Endothelial cell of umbilical vein (primary cell): ENCODE measurements around the gene RAI1. TPM values are rescaled to one million over a fixed set of nuclear protein-coding genes. Genes with fewer than 3 reads are reported as not detected.
A peak's percentile ranks its signal among the peaks of the same experiment; 100 is the strongest.

Experiments used
- BruUV-seq: library from RNA; stranded (reverse); fragments of 400-500 nt; replicated peaks from 2 replicates; lab custom pipeline; 2021; lab: Mats Ljungman, UMichigan
- CTCF ChIA-PET: fragments of 300-600, 350-600 bp; sonication (Branson Sonifier 250); formaldehyde crosslinking; loops from one replicate; lab custom pipeline; 2021; ENCODE audit warnings: antibody characterized with exemption, inconsistent platforms; lab: Charles Lee
- POLR2A ChIA-PET: fragments of 300-600, 350-600 bp; sonication (Branson Sonifier 250); formaldehyde crosslinking; loops from one replicate; lab custom pipeline; 2021; ENCODE audit warnings: antibody characterized with exemption, inconsistent platforms; lab: Charles Lee
- DNase-seq: peaks from one replicate; pipeline ENCODE4 v3.0.0-alpha.2; 2011; ENCODE audit warnings: low read depth, low spot score
- FAIRE-seq: peaks from 2 replicates; lab custom pipeline; 2011; peaks lifted over from hg19 to GRCh38; lab: Jason Lieb, UNC
- H2AFZ ChIP-seq: 2 replicates; pipeline ENCODE4 v1.6.0; 2012; ENCODE audit warnings: low read depth, low read length, control low read depth, inconsistent platforms
- H3K27ac ChIP-seq: 2 replicates; pipeline ENCODE4 v1.5.1; 2011; ENCODE audit warnings: low read depth, mild to moderate bottlenecking, control low read depth, low read length, moderate library complexity; ENCODE audit not compliant: insufficient read depth
- H3K27me3 ChIP-seq, 2 experiments: 2 replicates each; pipeline versions ENCODE4 v1.6.0 to v1.6.1; 2011; ENCODE audit warnings: low read length in 2 of 2, mixed read lengths in 1 of 2; ENCODE audit not compliant: control insufficient read depth in 2 of 2, insufficient read depth in 2 of 2
- H3K36me3 ChIP-seq, 2 experiments: 2 replicates in 1 of 2; 3 replicates in 1 of 2; pipeline ENCODE4 v1.5.1; 2011; ENCODE audit warnings: low read length in 2 of 2, mild to moderate bottlenecking in 1 of 2, moderate library complexity in 1 of 2; ENCODE audit not compliant: control insufficient read depth in 2 of 2, insufficient read depth in 2 of 2; ENCODE audit errors: extremely low read depth in 1 of 2
- H3K4me1 ChIP-seq: 3 replicates; pipeline ENCODE4 v1.5.1; 2011; ENCODE audit warnings: mild to moderate bottlenecking, low read length; ENCODE audit not compliant: control insufficient read depth, insufficient read depth; ENCODE audit errors: extremely low read depth
- H3K4me2 ChIP-seq: 2 replicates; pipeline ENCODE4 v1.6.1; 2011; ENCODE audit warnings: low read length, control low read depth, mixed read lengths; ENCODE audit not compliant: insufficient read depth
- H3K4me3 ChIP-seq, 3 experiments: fragments of 200-600 bp in 1 of 3; sonication (generic), shearing (Covaris generic) in 1 of 3; replicated peaks in 1 of 3; 2 replicates each; pipeline ENCODE4 v1.5.1; 2011 to 2016; ENCODE audit warnings: control low read depth in 3 of 3, low read length in 3 of 3, mild to moderate bottlenecking in 2 of 3, inconsistent platforms in 1 of 3, low read depth in 1 of 3, moderate library complexity in 1 of 3; ENCODE audit not compliant: insufficient read depth in 1 of 3
- H3K79me2 ChIP-seq: 2 replicates; pipeline ENCODE4 v1.6.0; 2012; ENCODE audit warnings: low read length, inconsistent platforms; ENCODE audit not compliant: control insufficient read depth, insufficient read depth
- H3K9ac ChIP-seq: replicated peaks from 2 replicates; pipeline ENCODE3; 2011; ENCODE audit warnings: low read length, control low read depth; ENCODE audit not compliant: insufficient read depth; ENCODE audit errors: extremely low read depth
- H3K9me1 ChIP-seq: replicated peaks from 3 replicates; pipeline ENCODE4 v1.6.0; 2011; ENCODE audit warnings: mild to moderate bottlenecking, low read length; ENCODE audit not compliant: control insufficient read depth, insufficient read depth; ENCODE audit errors: extremely low read depth
- H3K9me3 ChIP-seq: replicated peaks from 2 replicates; pipeline ENCODE4 v1.5.1; 2012; ENCODE audit warnings: low read length, inconsistent platforms; ENCODE audit not compliant: control insufficient read depth, insufficient read depth
- H4K20me1 ChIP-seq: replicated peaks from 2 replicates; pipeline ENCODE3; 2011; ENCODE audit warnings: mild to moderate bottlenecking, low read length; ENCODE audit not compliant: control insufficient read depth, insufficient read depth; ENCODE audit errors: extremely low read depth
- EZH2 ChIP-seq: IDR thresholded peaks from 2 replicates; pipeline ENCODE4 v1.6.1; 2012; ENCODE audit warnings: borderline replicate concordance, low read depth, mild to moderate bottlenecking, moderate library complexity, low read length, inconsistent platforms; ENCODE audit not compliant: severe bottlenecking
- FOS ChIP-seq: IDR thresholded peaks from 2 replicates; pipeline ENCODE4 v1.6.1; 2011; ENCODE audit warnings: mild to moderate bottlenecking, low read length, moderate library complexity, borderline replicate concordance; ENCODE audit not compliant: insufficient read depth
- GATA2 ChIP-seq: IDR thresholded peaks from 2 replicates; pipeline ENCODE4 v1.7.0; 2011; ENCODE audit warnings: low read depth, mild to moderate bottlenecking, moderate library complexity, mixed read lengths, low read length; ENCODE audit not compliant: insufficient read length, insufficient read depth
- JUN ChIP-seq: IDR thresholded peaks from 2 replicates; pipeline ENCODE4 v1.6.1; 2011; ENCODE audit warnings: borderline replicate concordance, low read depth; ENCODE audit not compliant: insufficient read length, insufficient read depth
- MYC ChIP-seq: IDR thresholded peaks from one replicate; pipeline ENCODE4 v1.6.1; 2011; ENCODE audit warnings: mild to moderate bottlenecking, low read depth, low read length
- POLR2A ChIP-seq: IDR thresholded peaks from 2 replicates; pipeline ENCODE4 v1.6.1; 2012; ENCODE audit warnings: low read depth, mild to moderate bottlenecking, control low read depth, low read length
- POLR2AphosphoS5 ChIP-seq: IDR thresholded peaks from 2 replicates; pipeline ENCODE4 v1.6.1; 2012; ENCODE audit warnings: low read depth, mild to moderate bottlenecking, control low read depth, low read length, moderate library complexity; ENCODE audit not compliant: insufficient read depth
- dilution Hi-C: fragments of 300-500 bp; cut with MboI; formaldehyde crosslinking; loops from one replicate; pipeline ENCODE4 v1.15.0; 2019; ENCODE audit warnings: low sequenced_read_pairs; ENCODE audit not compliant: extremely low pct_ligation_motif_present
- intact Hi-C: fragments of 100-400 bp; cut with micrococcal nuclease; formaldehyde crosslinking; loops from one replicate; pipeline ENCODE4 v1.10.0; 2022
- polyA plus RNA-seq, 4 experiments: library from polyadenylated mRNA; depleted of rRNA in 3 of 4; stranded (reverse) in 3 of 4; unstranded in 1 of 4; fragments of >200 nt; gene quantifications; 2 replicates each; pipeline versions ENCODE4 v1.2.1 to v1.2.3, GENCODE V29; 2011 to 2012; ENCODE audit warnings: missing spikeins in 1 of 4
- total RNA-seq: library from RNA; stranded (reverse); gene quantifications from 2 replicates; pipeline ENCODE4 v1.2.3, GENCODE V29; 2021
- TF ChIP-seq, protein P1 (sequence below): IDR thresholded peaks from 2 replicates; pipeline ENCODE4 v1.6.1; 2011; ENCODE audit not compliant: insufficient read depth, insufficient read length
- TF ChIP-seq, protein P2 (sequence below), 2 donors: IDR thresholded peaks; 1 replicate in 1 of 2; 2 replicates in 1 of 2; pipeline ENCODE4 v1.5.1; 2011; ENCODE audit warnings: low read length in 2 of 2, mild to moderate bottlenecking in 2 of 2, moderate library complexity in 2 of 2, control low read depth in 1 of 2, inconsistent platforms in 1 of 2, low read depth in 1 of 2; ENCODE audit not compliant: insufficient read depth in 1 of 2; ENCODE audit errors: extremely low read depth in 1 of 2

The RAI1 gene
- total and polyA plus RNA-seq, 2 donors (not counting 3 experiments of a cell fraction or from before 2014, with no cell fraction given): 7.8 to 43.3 TPM

DNA sequence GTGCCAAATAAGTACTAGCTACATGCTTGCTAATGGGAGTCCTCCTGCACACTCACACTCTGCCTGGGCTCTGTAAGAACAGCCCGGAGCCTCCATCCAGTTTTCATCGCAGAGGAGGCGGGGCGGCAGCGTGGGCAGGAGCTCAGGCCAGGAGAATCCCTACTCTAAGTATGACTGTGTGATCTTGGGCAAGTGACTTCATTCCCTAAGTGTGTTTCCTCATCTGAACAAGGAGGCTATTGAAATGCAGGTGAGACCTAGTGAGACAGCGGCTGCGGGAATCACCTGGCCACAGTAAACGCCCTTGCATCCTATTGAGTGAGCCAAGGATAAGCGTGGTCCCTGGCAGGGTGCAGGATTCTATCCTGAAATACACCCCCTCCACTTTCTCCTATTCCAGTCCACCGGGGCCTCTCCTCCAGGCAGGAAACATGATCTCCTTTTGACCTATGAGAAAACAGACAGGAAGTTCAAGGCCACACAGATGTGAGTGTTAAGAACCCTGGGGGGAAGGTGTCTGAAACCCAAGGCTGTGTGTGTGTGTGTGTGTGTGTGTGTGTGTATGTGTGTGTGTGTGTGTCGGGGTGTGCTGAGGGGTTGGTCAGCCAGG, 5.2 kb upstream of the RAI1 start:
- TF ChIP-seq, protein P1, sequence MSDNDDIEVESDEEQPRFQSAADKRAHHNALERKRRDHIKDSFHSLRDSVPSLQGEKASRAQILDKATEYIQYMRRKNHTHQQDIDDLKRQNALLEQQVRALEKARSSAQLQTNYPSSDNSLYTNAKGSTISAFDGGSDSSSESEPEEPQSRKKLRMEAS: no peak
- TF ChIP-seq MYC (no peak), EZH2 (no peak), GATA2 (no peak), POLR2A (no peak), FOS (no peak), JUN (no peak), POLR2AphosphoS5 (no peak)
- TF ChIP-seq, protein P2, sequence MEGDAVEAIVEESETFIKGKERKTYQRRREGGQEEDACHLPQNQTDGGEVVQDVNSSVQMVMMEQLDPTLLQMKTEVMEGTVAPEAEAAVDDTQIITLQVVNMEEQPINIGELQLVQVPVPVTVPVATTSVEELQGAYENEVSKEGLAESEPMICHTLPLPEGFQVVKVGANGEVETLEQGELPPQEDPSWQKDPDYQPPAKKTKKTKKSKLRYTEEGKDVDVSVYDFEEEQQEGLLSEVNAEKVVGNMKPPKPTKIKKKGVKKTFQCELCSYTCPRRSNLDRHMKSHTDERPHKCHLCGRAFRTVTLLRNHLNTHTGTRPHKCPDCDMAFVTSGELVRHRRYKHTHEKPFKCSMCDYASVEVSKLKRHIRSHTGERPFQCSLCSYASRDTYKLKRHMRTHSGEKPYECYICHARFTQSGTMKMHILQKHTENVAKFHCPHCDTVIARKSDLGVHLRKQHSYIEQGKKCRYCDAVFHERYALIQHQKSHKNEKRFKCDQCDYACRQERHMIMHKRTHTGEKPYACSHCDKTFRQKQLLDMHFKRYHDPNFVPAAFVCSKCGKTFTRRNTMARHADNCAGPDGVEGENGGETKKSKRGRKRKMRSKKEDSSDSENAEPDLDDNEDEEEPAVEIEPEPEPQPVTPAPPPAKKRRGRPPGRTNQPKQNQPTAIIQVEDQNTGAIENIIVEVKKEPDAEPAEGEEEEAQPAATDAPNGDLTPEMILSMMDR (IDR thresholded peaks at IDR 0.05; ENCODE audit: extremely low read depth in 1 of 2, insufficient read depth in 1 of 2, low read depth in 1 of 2, low read length in 2 of 2): no peak
- FAIRE-seq (peak; percentile 72), DNase-seq (no peak)
- CTCF ChIA-PET: interaction anchor here (0.8 kb wide), 1 partner anchor 10 kb away, joined by 4 read pairs; no protein-coding TSS in a partner anchor
- H3K36me3 ChIP-seq: no peaks in the 10 kb centered on the region
- intact Hi-C loops: no loop called here
- H3K4me2 ChIP-seq: no peak overlapping the region
- no peaks in the 10 kb centered on the region for H3K79me2 ChIP-seq
- H3K4me1 ChIP-seq: peaks cover 20% of the 10 kb centered on the region
- no TSS peak for BruUV-seq
- no peak overlapping the region for H3K27ac ChIP-seq
- no peaks in the 10 kb centered on the region for H4K20me1 ChIP-seq
- dilution Hi-C loops: no loop called here
- peaks cover 6 to 11% of the 10 kb centered on the region in 2 experiments for H3K27me3 ChIP-seq
- H3K9me3 ChIP-seq: no peaks in the 10 kb centered on the region
- no peak overlapping the region for H3K4me3 ChIP-seq
- POLR2A ChIA-PET: no interaction called here
- H2AFZ ChIP-seq: no peak overlapping the region
- H3K9me1 ChIP-seq: no peaks in the 10 kb centered on the region
- no peak overlapping the region for H3K9ac ChIP-seq
